GM18505 (cell line): ENCODE results near the gene GPR87.
A peak's percentile ranks its signal among the peaks of the same experiment; 100 is the strongest.

ENCODE experiments used
- ATAC-seq: cut with Tn5 transposase; IDR thresholded peaks from one replicate; pipeline ENCODE4 v1.9.1; 2021; ENCODE audit not compliant: unreplicated experiment
- POLR2A ChIP-seq: IDR thresholded peaks from 4 replicates; pipeline ENCODE4 v1.6.1; 2011; ENCODE audit warnings: borderline replicate concordance; ENCODE audit not compliant: insufficient read depth, insufficient read length; ENCODE audit errors: extremely low read depth

GPR87 gene

DNA sequence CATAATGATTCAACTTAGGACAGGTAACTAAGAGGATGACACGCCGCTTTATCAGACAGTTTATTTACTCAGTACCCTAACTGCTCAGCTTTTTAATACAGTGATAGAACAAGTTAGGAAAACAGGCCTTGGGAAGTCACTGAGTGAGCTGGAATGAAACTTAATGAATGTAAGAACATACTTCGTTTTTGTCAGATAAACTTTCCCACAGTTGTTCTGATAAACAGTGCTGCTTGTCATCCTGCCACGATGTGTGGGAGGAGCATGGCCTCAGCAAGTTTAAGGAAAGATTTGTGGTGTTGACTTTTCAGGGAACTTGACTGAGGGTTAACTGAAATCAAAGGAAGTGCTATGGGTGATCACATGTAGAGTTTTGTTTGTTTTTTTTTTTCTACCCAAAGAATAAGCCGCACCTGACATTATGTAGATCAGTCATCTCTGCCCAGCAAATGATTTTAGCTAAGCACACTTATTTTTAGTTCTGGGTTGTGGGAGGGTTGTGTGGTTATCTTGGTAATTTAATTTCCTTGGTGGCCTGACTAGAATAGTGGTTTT lies 32.6 kb downstream of the GPR87 start:
- no peak for TF ChIP-seq POLR2A
- ATAC-seq: no peak

DNA sequence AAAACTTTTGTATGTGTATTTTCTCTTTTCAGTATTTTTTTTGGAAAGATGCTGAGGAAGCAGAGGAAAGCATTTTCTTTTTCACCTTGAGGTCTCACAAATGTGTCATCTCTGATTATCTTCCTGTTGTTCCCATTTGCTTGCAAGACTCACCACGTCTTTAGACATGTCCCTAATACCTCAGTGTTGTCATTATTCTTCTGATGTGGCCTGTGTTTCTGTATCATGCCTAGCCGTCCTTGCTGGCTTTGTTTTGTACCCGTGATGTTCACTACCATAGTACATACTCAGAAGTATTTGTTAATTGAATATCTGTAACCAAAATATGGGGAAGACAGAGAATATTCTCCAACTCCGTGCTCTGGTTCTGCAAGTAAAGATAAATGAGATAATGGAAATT lies 33.2 kb downstream of the GPR87 start:
- ATAC-seq: no peak
- no peak for TF ChIP-seq POLR2A

DNA sequence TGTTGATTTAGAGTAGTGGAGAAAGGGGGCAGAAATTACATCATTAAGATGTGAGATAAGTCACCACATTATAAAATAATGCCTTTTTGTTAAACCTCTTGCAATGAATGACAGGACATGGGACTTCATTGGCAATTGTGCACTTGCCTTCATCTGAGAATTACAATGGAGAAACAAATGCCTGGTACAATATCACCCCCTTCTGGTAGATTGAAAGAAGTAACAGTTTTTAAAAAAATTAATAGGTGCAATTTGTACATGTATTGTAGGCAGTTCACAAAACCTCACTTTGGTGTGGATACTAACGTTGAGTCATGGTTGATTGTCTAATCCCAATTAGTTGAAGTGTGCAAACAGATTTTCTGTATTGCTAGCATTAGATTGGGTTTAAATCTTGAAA lies 33.7 kb downstream of the GPR87 start:
- no peak for TF ChIP-seq POLR2A
- ATAC-seq: no peak

DNA sequence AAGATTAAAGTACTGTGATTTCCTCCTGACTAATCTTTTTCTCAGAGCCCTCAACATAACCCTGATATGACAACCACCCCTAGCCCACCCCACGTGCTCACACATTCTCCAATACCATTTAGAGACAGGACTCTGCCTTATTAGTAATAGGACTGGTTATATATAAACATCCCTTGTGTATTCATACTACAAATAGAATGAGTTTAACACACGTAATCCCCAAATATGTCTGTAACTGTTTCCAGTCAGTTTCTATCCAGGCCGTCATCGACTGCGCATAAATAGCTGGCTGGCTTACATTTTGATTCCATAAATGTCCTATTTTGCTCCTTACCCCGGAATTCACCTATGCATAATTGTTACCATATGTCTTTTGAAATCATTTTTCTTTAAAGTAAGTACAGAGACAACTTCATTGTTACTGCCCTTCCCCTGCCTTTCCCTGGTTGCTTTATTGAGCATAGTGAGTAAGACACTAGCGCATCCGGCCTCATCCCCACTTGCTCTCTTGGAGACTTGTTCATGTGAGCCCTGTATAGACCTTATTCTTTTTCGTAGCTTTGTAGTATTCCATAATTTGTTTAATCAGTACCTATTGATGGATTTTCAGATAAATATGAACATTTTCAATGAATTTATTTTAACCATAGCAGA lies 34.8 kb downstream of the GPR87 start:
- no peak for ATAC-seq
- TF ChIP-seq POLR2A: no peak

DNA sequence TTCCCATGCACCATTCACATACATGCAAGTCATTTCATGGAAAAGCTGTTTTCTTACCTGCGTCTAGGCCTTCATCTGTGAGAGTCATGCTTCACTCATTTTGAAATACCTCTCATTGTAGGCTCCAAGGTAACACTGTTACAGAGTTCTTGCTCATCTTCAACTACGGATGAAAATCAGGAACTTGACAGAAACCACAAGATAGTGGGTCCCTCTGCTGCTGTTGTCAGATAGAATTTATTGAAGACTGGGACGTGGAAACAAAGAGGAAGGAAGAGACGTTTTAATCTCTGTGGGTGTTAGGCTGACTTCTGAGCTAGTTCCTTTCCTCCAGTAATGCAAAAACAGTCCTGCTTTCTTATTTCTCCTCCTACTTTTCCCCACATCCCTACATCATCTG lies 38.4 kb downstream of the GPR87 start, which contains the start of gene P2RY14:
TSS of gene P2RY14 (minus strand) at position 313 of the 400 bp plus-strand sequence. CDS start 64,226 bp downstream, outside the sequence.
- TF ChIP-seq POLR2A: no peak
- ATAC-seq: no peak

DNA sequence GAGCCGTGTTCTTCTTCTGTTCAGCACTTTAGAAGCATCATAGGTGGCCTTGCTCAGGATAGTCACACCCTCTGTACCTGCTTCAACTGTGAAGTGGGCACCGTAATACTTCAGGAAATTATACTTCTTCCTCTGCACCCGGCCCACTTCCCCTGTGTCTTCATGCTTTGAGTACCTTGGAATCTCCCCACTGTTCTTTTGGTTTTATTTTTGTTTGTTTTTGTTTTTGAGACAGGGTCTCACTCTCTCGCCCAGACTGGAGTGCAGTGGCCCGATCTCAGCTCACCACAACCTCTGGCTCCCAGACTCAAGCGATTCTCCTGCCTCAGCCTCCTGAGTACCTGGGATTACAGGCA lies 40.0 kb downstream of the GPR87 start:
- peak; percentile 50 for ATAC-seq
- no peak for TF ChIP-seq POLR2A

DNA sequence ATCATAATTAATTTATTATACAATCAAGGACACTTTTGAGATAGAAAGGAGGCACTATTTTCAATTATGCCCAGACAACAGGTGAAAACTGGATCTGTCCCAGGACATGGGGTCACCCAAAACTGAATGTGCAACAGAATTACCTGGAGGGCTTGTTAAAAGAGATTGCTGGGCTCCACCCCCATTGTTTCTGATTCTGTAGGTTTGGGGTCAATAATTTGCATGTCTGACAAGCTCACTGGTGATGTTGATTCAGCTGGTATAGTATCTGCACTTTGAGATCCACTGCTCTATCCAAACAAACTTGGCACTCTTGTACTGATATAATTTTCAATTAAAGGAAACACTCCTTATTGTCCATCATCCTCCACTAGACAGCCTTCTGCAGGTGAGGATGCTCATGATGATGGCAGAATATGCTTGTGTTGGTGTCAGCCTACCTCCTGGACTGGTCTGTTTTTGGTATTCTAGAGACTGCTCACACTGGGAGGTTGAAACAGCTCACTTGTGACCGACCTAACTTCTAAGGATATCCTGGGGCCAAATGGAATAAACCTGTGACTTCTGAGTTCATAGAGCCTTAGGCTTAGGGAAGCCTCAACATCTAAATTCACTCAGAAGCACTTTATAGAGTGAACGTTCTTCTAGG lies 40.5 kb downstream of the GPR87 start:
- no peak for TF ChIP-seq POLR2A
- ATAC-seq: peak; percentile 32

DNA sequence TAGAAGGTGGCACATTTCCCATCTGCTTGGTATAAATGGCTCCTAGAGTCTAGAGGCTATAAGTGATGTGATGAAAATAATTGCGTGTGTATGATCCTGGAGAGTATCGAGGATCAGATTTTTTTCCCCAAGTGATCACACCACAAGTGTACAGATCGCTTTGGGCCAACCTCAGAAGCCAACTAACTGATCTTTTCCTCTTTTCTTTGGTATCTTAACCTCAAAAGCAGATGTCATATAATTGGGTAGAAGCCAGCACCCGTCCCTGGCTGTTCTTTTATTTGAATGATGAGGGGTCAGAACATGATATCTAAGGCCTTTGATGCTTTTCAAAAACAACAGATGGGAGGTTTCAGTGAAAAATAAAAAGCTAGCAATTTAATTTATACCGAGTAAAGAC lies 41.5 kb downstream of the GPR87 start:
- TF ChIP-seq POLR2A: no peak
- no peak for ATAC-seq

DNA sequence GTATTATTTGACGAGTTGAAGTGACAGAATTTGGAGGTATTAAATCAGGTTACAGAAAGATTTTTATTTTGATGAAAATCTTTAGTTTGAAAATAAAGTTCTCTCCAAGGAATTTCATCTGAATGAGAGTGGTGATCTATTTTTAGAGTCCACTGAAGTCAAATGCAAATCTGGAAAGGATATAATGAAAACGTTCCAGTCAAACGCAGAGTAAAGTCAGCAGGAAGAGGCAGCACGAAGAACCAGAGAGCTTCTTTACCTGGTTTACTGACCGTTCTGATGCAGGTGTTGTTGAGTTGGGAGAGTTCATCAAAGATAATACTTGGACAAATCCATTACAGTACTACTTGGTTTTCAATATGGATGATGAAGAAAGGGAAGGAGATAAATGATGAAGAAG lies 47.0 kb downstream of the GPR87 start:
- TF ChIP-seq POLR2A: no peak
- ATAC-seq: no peak

DNA sequence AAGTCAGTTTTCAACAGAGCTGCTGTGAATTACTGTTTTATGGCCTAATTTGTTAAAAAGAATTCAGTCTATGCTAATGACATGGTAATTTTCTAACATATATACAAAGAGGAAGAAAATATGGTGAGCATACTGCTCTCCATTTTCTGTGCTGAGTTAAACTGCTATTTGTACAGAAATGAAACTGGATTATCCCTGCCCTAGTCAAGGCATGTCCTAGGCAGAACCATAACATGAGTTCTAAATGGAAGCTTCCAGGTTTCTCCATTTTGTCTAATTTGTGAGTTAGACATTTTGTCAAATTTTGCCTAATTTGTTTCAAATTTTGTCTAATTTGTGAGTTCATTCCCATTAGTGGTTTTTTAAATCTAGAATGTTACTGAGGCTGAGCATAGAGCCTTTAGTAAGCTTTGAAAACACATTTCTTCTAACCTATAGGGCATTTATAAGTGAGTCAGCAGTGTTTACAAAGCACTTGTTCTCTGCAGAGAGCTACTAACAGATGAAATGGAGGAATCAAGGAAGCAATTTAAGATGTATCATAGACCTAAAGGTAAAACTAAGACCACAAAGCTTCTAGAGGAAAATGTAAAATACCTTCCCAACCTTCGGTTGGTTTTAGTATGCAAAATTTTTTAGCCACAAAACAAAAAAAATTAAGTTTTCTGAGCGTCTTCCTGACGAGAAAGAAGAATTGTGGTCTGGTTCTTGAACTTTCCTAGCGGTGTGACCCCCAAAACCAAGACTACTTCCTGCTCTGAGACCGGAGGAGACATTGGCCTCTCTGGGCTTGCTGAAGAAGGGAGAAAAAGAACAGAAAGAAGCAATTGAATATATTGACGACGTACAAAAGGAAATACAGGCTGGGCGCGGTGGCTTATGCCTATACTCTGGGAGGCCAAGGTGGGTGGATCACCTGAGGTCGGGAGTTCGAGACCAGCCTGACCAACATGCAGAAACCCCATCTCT lies 48.1 kb downstream of the GPR87 start:
- TF ChIP-seq POLR2A: no peak
- ATAC-seq: no peak

DNA sequence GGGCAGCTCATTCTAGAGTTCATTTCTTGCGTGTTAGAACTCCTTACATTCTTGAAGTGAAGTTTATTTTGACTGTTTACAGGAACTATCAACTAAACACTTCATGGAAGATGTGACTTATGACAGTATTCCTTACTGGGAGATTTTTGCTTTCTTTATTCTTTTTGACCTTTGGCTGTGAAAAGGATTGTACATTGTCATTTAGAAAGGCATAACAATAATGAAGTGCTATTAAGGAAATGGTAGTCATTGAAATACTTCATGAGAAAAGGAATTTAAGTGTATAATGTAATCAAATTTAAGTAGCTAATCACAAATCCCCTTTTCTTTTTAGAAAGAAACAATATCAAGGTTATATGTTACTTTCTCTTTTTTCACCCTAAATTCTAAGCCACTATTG lies 49.6 kb downstream of the GPR87 start:
- TF ChIP-seq POLR2A: no peak
- no peak for ATAC-seq

DNA sequence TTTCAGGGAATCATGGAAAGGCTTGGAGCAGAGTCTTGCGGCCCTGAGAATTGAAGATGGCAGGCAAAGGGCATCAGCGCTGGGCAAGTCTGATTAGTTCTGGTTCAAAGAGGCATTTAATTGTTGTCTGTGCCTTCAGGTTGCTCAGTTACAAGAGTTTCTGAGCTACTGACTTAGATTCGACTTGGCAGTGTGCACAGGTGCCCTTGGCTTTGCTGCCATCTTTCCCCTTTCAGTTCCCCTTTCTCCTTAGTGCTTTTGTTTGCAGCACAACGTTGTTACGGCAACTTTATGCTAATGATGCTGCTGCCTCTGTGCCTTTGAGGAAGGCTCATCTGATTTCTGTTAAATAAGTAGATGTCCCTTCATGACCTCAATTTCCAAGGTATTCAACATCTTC lies 50.8 kb downstream of the GPR87 start:
- ATAC-seq: peak; percentile 96
- no peak for TF ChIP-seq POLR2A

DNA sequence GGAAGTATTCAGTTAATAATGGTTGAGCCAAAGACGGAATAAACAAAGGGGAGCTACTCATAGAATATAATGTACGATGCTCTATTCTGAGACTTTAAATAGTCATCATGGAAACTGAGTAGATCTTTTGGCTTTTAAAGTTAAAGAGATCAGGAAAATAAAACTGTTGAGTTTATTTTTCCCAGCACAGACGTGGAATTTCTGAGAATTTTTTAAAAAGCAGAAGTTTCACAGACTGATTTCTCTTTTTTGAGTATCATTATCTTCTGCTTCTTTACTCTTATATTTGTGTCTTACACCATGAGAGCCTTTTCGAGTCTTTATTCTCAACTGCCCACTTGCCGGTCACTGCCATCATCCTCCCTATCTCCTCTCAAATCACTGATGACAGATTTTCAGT lies 51.5 kb downstream of the GPR87 start:
- no peak for TF ChIP-seq POLR2A
- ATAC-seq: no peak

DNA sequence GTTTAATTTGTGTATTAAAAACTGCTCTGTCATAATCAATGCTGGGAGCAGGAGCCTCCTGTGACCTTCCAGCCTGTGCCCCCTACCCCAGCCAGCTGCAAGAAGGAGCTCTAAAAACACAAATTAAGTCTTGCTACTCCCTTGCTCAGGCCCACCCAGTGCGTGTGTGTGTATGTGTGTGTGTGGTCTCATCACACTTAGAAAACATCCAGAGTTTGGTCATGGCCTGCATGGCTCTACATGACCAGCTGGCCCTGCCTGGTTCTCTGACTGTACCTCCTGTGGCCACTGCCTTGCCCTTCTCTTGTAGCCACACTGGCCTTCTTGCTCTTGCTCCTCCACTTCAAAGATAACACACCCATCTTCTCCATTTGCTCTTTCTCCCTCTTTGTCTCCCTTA lies 52.0 kb downstream of the GPR87 start:
- TF ChIP-seq POLR2A: no peak
- no peak for ATAC-seq

DNA sequence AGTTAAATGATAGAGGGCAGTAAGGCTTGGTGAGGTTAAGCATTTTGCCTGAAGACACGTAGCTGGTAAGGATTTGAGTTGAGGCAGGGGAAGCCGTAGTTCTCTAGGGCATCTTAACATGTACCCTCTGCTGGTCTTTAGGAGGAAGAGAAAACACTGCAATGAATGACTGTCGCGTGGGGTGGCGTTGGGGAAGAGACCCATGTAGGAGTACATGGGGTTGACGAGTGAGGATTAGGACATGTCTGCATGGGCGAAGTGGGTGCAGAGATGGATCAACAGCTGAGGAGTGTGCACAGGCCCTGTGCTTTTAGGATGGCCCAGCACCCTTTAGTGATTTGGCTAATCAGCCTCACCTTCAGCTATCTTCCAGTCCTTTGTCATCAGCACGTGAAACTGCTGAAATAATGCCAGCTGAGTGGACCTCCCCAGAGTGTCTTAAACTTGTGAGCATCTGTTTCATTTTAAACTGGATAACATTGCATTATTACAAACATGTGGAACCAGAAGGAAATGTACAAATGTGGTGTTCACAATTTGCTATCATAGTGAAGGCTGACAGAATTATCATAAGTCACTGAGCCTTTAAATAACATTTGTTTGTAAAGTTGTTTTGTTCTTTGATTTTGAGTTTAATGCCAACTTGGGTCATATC lies 53.6 kb downstream of the GPR87 start:
- no peak for TF ChIP-seq POLR2A
- no peak for ATAC-seq
